ENCODE results near the gene ZNF200.
"Not testable (repeated sequence)": the region's sequence is repeated elsewhere in the genome, so short reads cannot be mapped to it uniquely, and the experiment has no call there.

ZNF200 gene

GRCh38 chr16:3198334-3199072 lies 36.5 kb downstream of the ZNF200 start:
- DNase-seq (ENCODE audit: low spot score), result no peak

- DNase-seq (ENCODE audit: low spot score), result not testable (repeated sequence)
Measured at GRCh38 chr16:3197694-3198333, 37.1 kb downstream of the ZNF200 start.

- no peak for DNase-seq (ENCODE audit: low spot score)
Measured at GRCh38 chr16:3195975-3196374, 39.0 kb downstream of the ZNF200 start.

GRCh38 chr16:3194792-3195191 lies 40.2 kb downstream of the ZNF200 start:
- DNase-seq (ENCODE audit: low spot score), result no peak

GRCh38 chr16:3193221-3194212 lies 41.4 kb downstream of the ZNF200 start:
- no peak for DNase-seq (ENCODE audit: low spot score)

- DNase-seq (ENCODE audit: low spot score), result no peak
Measured at GRCh38 chr16:3192476-3193019, 42.4 kb downstream of the ZNF200 start.

- DNase-seq (ENCODE audit: low spot score), result no peak
Measured at GRCh38 chr16:3190949-3191353, 44.0 kb downstream of the ZNF200 start.

- no peak for DNase-seq (ENCODE audit: low spot score)
Measured at GRCh38 chr16:3189869-3190268, 45.1 kb downstream of the ZNF200 start.

GRCh38 chr16:3188925-3189825 lies 45.8 kb downstream of the ZNF200 start:
- DNase-seq (ENCODE audit: low spot score), result peak; percentile 71

- no peak for DNase-seq (ENCODE audit: low spot score)
Measured at GRCh38 chr16:3188675-3188924, 46.4 kb downstream of the ZNF200 start.

GRCh38 chr16:3187798-3188674 lies 46.9 kb downstream of the ZNF200 start, which contains the start of gene OR1F1:
Gene OR1F1, plus strand, starts transcription at chr16:3188204.
- DNase-seq (ENCODE audit: low spot score), result no peak

- no peak for DNase-seq (ENCODE audit: low spot score)
Measured at GRCh38 chr16:3186946-3187690, 47.8 kb downstream of the ZNF200 start.

GRCh38 chr16:3183445-3184139 lies 51.4 kb downstream of the ZNF200 start:
- DNase-seq (ENCODE audit: low spot score), result no peak

GRCh38 chr16:3182608-3183444 lies 52.1 kb downstream of the ZNF200 start:
- DNase-seq (ENCODE audit: low spot score), result no peak

GRCh38 chr16:3182293-3182607 lies 52.7 kb downstream of the ZNF200 start:
- DNase-seq (ENCODE audit: low spot score), result not testable (repeated sequence)

- no peak for DNase-seq (ENCODE audit: low spot score)
Measured at GRCh38 chr16:3180445-3180878, 54.5 kb downstream of the ZNF200 start.

- no peak for DNase-seq (ENCODE audit: low spot score)
Measured at GRCh38 chr16:3179651-3180050, 55.3 kb downstream of the ZNF200 start.

Data from left forelimb (tissue), 1 donor.